ENCODE results near the gene INTS3. TPM values are rescaled to one million over a fixed set of nuclear protein-coding genes. Genes with fewer than 3 reads are reported as not detected.

Gene INTS3
- total RNA-seq, 6 donors from 2014 or later: 58.2 to 159 (median 63.1) TPM

DNA sequence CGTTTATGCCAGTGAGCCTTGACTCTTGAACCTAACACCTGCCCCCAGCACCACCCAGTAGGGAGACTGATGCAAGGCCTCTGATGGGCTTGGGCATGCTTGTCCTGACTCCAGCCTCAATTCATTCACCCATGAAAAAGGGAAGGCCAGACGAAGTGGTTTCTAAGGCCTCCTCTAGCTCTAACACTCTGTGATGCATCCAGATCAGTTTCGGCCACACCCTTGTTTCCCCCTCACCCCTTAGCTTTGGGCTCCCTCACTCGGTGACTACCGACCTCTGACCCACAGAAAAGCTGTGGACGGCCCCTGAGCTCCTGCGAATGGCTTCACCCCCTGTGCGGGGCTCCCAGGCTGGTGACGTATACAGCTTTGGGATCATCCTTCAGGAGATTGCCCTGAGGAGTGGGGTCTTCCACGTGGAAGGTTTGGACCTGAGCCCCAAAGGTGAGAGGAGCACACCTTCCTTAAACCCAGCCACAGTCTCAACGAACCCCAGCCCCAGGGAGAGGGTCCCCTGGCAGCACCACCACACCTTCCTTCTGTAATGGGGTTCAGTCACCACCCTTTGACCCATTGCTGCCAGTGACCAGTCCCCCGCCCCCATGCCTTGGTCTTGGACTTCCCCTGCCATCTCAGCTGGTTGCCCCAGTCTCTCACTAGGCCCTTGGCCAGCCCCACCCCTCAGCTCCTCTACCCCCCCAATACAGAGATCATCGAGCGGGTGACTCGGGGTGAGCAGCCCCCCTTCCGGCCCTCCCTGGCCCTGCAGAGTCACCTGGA, 40.3 kb upstream of the INTS3 start:
- no peak for DNase-seq
- no peaks in the 10 kb centered on the region for H3K9me3 ChIP-seq
- peak overlapping the region in 2 of 4 donors; percentile 22 to 66 for H3K27ac ChIP-seq
- no peaks in the 10 kb centered on the region for H3K27me3 ChIP-seq
- WGBS, 2 donors: 88 to 90% methylated on average over 9 to 16 of the region's 16 CpGs
- no peaks in the 10 kb centered on the region for H3K4me1 ChIP-seq
- no peak overlapping the region for H3K4me3 ChIP-seq
- no peak for TF ChIP-seq POLR2AphosphoS5 (IDR thresholded peaks at IDR 0.05)
- no peak for TF ChIP-seq CTCF (IDR thresholded peaks at IDR 0.05)
- TF ChIP-seq POLR2A (IDR thresholded peaks at IDR 0.05): no peak
- TF ChIP-seq EP300 (IDR thresholded peaks at IDR 0.05): no peak
- no peak for ATAC-seq (ENCODE audit: low FRiP score in 2 of 2)
- H3K36me3 ChIP-seq: peaks cover 0 to 64% (median 35%) of the 10 kb centered on the region in 4 donors

DNA sequence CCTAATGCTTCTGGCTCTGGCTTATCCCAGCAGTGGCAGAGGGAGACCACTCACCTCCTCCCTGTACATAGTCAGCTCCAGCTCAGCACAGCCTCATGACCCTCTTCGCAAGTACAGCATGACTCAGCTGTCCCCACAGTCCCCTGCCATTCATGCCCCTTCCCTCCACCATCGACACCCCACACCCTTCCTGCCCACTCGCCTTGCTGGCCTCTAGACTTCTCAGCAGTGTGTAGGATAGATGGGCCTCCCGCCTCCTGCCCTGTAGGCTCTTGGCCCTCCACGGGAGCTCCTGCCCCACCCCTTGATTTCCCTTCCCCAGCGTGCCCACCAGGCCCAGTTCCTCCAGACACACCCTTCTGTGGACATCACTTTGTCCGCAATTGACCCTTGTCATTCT, 39.6 kb upstream of the INTS3 start:
- Histone ChIP-seq H3K4me1 (no peaks in the 10 kb centered on the region), H3K9me3 (no peaks in the 10 kb centered on the region), H3K27ac (peak overlapping the region in 2 of 4 donors; percentile 22 to 66), H3K4me3 (no peak overlapping the region), H3K36me3 (peaks cover 0 to 63% (median 33%) of the 10 kb centered on the region in 4 donors), H3K27me3 (no peaks in the 10 kb centered on the region)
- no peak for ATAC-seq (ENCODE audit: low FRiP score in 2 of 2)
- 75 to 76% methylated on average over 7 of the region's 7 CpGs for WGBS, 2 donors
- no peak for TF ChIP-seq POLR2A (IDR thresholded peaks at IDR 0.05)
- no peak for TF ChIP-seq POLR2AphosphoS5 (IDR thresholded peaks at IDR 0.05)
- no peak for TF ChIP-seq EP300 (IDR thresholded peaks at IDR 0.05)
- TF ChIP-seq CTCF (IDR thresholded peaks at IDR 0.05): no peak
- DNase-seq: no peak

DNA sequence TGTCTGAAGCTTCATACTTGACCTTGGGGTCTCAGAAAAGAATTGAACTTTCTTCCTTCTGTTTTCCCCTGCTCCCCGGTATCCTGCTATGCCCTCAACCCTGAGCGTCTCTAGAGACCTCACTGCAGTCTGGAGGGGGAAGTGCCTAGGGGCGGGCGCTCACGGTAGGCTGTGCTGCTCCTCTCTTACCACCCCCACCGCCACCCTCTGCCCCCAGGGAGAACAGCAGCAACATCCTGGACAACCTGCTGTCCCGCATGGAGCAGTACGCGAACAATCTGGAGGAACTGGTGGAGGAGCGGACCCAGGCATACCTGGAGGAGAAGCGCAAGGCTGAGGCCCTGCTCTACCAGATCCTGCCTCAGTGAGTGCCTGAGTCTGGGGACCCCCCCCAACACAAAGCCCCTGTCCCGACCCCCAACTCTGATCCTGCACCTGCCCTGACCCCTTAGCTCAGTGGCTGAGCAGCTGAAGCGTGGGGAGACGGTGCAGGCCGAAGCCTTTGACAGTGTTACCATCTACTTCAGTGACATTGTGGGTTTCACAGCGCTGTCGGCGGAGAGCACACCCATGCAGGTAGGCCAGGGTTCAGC, 39.0 kb upstream of the INTS3 start:
- Histone ChIP-seq H3K27ac (peak overlapping the region in 1 of 4 donors; percentile 66), H3K4me3 (no peak overlapping the region), H3K36me3 (peaks cover 0 to 59% (median 31%) of the 10 kb centered on the region in 4 donors), H3K9me3 (no peaks in the 10 kb centered on the region), H3K4me1 (no peaks in the 10 kb centered on the region), H3K27me3 (no peaks in the 10 kb centered on the region)
- 90 to 91% methylated on average over 5 to 18 of the region's 18 CpGs for WGBS, 2 donors
- TF ChIP-seq POLR2A (IDR thresholded peaks at IDR 0.05) (no peak), POLR2AphosphoS5 (IDR thresholded peaks at IDR 0.05) (no peak), EP300 (IDR thresholded peaks at IDR 0.05) (no peak), CTCF (IDR thresholded peaks at IDR 0.05) (no peak)
- DNase-seq: no peak
- ATAC-seq (ENCODE audit: low FRiP score in 2 of 2): no peak

- no peak for DNase-seq
- no peak overlapping the region for H3K27ac ChIP-seq
- peaks cover 4 to 16% (median 13%) of the 10 kb centered on the region in 4 donors for H3K4me1 ChIP-seq
- WGBS, 2 donors: 81% methylated on average over 4 of the region's 4 CpGs; no CpG with 5 or more reads in 1 of the 2 donors
- TF ChIP-seq EP300 (IDR thresholded peaks at IDR 0.05) (no peak), CTCF (IDR thresholded peaks at IDR 0.05) (no peak), POLR2A (IDR thresholded peaks at IDR 0.05) (no peak), POLR2AphosphoS5 (IDR thresholded peaks at IDR 0.05) (no peak)
- H3K4me3 ChIP-seq: no peak overlapping the region
- no peaks in the 10 kb centered on the region for H3K9me3 ChIP-seq
- no peaks in the 10 kb centered on the region for H3K27me3 ChIP-seq
- no peak for ATAC-seq (ENCODE audit: low FRiP score in 2 of 2)
- peaks cover 0 to 27% (median 18%) of the 10 kb centered on the region in 4 donors for H3K36me3 ChIP-seq
These were observed 34.4 kb upstream of the INTS3 start for GRCh38 chr1:153693466-153693865.

Measured in upper lobe of left lung (tissue), 6 donors.